ENCODE results near the gene FRMD7.

Gene FRMD7

DNA sequence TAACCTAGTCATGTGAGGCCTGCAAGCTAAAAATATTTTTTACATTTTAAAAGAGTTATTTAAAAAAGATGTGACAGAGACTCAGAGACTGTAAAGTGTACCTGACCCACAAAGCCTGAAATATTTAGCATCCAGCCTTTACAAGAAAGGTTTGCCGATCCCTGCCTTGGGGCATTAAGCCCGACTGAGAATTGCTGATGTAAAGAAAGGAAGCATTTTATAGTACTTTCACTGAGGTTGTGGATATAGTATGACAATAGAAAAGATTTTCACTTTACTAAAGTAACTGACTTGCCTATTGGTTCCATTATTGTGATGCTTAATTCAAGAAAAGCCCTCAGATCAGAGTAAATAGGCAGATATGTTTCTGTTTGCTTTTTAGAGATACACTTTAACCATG is 87.8 kb downstream of the FRMD7 start:
- peaks cover 80% of the 10 kb centered on the region for H3K4me1 ChIP-seq (ENCODE audit: control insufficient read depth, insufficient read depth, low read length)
- no peak overlapping the region for H3K27ac ChIP-seq (ENCODE audit: low read depth, low read length)
- no peaks in the 10 kb centered on the region; the same call in 1 of the 2 replicates for H3K27me3 ChIP-seq (ENCODE audit: control insufficient read depth, insufficient read depth, low read length)
- no peak overlapping the region for H3K4me3 ChIP-seq (ENCODE audit: low read depth, low read length)
- no peaks in the 10 kb centered on the region for H3K9me3 ChIP-seq (ENCODE audit: control insufficient read depth, insufficient read depth, low read depth, low read length)
- H3K9ac ChIP-seq (ENCODE audit: low read length), result no peak overlapping the region
- H3K36me3 ChIP-seq (ENCODE audit: control insufficient read depth, insufficient read depth, low read length), result no peaks in the 10 kb centered on the region

DNA sequence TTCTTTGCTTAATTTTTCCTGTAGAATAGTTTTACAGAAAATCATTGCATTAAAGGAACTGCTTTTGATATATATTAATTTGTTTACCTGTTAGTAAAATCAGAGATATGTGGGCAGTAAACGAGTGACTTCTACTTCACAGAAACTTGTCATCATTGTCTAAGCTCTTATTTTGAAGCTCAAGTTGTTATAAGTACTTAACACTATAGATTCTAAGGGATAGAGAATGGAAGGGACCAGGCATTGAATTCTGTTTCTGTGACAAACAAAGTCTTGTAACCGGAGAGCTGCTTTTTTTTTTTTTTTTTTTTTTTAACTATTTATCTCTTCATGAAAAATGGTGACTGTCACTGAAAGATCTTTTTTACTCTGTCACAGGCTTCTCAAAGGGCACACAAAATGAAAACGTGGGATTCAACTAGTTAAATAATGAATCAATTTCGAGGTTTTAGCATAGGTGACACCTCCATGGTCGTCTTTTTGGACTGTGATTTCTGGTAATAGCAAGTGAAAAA is 90.3 kb downstream of the FRMD7 start:
- Histone ChIP-seq H3K9me3 (ENCODE audit: control insufficient read depth, insufficient read depth, low read depth, low read length) (no peaks in the 10 kb centered on the region), H3K27me3 (ENCODE audit: control insufficient read depth, insufficient read depth, low read length) (no peaks in the 10 kb centered on the region; the same call in 1 of the 2 replicates), H3K9ac (ENCODE audit: low read length) (no peak overlapping the region), H3K36me3 (ENCODE audit: control insufficient read depth, insufficient read depth, low read length) (no peaks in the 10 kb centered on the region), H3K4me1 (ENCODE audit: control insufficient read depth, insufficient read depth, low read length) (peaks cover 59% of the 10 kb centered on the region), H3K27ac (ENCODE audit: low read depth, low read length) (no peak overlapping the region), H3K4me3 (ENCODE audit: low read depth, low read length) (no peak overlapping the region)

DNA sequence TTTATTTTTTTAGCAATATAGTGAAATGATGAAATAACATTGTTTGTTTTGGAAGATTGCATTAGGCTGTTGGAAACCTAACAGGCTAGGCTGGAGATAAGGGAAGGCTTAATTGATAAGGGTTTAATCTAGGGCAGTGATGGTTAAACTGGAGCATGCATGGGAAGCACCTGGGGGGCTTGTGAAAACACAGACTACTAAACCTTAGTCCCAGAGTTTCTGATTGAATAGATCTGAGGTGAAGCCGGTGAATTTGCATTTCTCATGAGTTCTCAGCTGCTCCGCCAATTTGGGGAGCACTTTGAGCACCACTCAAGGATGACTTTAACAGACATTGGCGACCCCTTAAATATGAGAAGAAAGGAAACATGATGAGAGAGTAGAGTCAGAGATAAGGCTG is 93.2 kb downstream of the FRMD7 start:
- Histone ChIP-seq H3K36me3 (ENCODE audit: control insufficient read depth, insufficient read depth, low read length) (no peaks in the 10 kb centered on the region), H3K9ac (ENCODE audit: low read length) (no peak overlapping the region), H3K9me3 (ENCODE audit: control insufficient read depth, insufficient read depth, low read depth, low read length) (no peaks in the 10 kb centered on the region), H3K4me1 (ENCODE audit: control insufficient read depth, insufficient read depth, low read length) (peaks cover 35% of the 10 kb centered on the region), H3K27me3 (ENCODE audit: control insufficient read depth, insufficient read depth, low read length) (no peaks in the 10 kb centered on the region; the same call in 1 of the 2 replicates), H3K27ac (ENCODE audit: low read depth, low read length) (no peak overlapping the region), H3K4me3 (ENCODE audit: low read depth, low read length) (no peak overlapping the region)

DNA sequence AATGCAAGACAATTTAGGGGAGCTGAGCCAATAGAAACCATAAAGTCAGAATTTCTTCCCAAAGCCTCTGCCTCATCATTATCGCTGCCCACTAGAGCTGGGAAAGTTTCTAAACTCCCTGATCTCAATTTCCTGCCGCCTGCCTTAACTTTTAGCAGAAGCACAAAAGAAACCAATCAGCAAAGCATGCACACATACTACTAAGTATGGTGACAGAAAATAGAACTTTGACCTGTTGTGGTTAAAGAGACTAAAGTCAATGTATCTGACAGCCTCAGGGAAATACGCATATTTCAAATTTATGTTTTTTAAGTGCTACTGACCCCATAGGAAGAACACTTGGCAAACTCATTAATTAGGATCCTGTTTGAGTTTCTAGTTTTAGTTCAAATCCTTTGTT is 94.7 kb downstream of the FRMD7 start:
- H3K27me3 ChIP-seq (ENCODE audit: control insufficient read depth, insufficient read depth, low read length), result no peaks in the 10 kb centered on the region; the same call in 1 of the 2 replicates
- no peak overlapping the region for H3K27ac ChIP-seq (ENCODE audit: low read depth, low read length)
- peaks cover 35% of the 10 kb centered on the region for H3K4me1 ChIP-seq (ENCODE audit: control insufficient read depth, insufficient read depth, low read length)
- no peak overlapping the region for H3K4me3 ChIP-seq (ENCODE audit: low read depth, low read length)
- no peaks in the 10 kb centered on the region for H3K9me3 ChIP-seq (ENCODE audit: control insufficient read depth, insufficient read depth, low read depth, low read length)
- no peaks in the 10 kb centered on the region for H3K36me3 ChIP-seq (ENCODE audit: control insufficient read depth, insufficient read depth, low read length)
- no peak overlapping the region for H3K9ac ChIP-seq (ENCODE audit: low read length)

DNA sequence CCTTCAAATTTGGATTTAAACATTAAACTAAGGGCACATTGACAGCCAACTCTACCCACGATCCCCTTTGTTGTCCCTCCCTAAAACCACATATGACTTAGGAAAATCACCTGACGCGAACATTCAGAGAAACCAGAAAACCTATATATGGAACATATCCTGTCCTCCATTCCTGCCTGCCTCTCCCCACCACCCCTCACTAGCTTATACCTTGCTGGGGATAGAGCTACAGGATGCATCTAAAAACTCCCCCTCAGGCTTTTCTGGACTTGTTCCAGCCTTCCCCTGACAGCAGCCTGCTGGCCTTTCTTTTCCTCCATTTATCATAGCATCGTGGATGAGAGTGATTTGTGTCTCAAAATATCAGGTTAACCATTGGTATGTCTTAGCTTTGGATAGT is 96.0 kb downstream of the FRMD7 start:
- Histone ChIP-seq H3K36me3 (ENCODE audit: control insufficient read depth, insufficient read depth, low read length) (no peaks in the 10 kb centered on the region), H3K9me3 (ENCODE audit: control insufficient read depth, insufficient read depth, low read depth, low read length) (no peaks in the 10 kb centered on the region), H3K9ac (ENCODE audit: low read length) (no peak overlapping the region), H3K27ac (ENCODE audit: low read depth, low read length) (no peak overlapping the region), H3K4me1 (ENCODE audit: control insufficient read depth, insufficient read depth, low read length) (peaks cover 28% of the 10 kb centered on the region), H3K27me3 (ENCODE audit: control insufficient read depth, insufficient read depth, low read length) (no peaks in the 10 kb centered on the region; the same call in 1 of the 2 replicates), H3K4me3 (ENCODE audit: low read depth, low read length) (no peak overlapping the region)

DNA sequence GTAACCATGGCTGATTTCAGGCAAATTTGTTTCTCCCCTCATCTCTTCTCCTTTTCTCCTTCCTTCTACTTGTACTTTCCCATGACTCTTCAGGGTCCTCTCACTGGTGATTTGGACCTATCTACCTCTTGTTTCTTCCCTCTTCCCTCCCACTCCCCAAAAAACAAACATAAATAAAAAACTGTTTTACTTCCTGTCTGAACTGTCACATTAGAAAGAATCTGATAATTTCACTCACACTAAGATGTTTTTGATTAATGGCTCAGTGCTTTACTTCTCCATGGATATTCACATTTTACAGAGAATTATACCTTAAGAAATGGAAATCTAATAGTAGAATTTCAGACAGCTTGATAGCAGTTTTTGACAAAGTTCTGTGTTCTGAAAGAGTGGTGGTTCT is 97.6 kb downstream of the FRMD7 start:
- Histone ChIP-seq H3K27ac (ENCODE audit: low read depth, low read length) (no peak overlapping the region), H3K36me3 (ENCODE audit: control insufficient read depth, insufficient read depth, low read length) (no peaks in the 10 kb centered on the region), H3K9me3 (ENCODE audit: control insufficient read depth, insufficient read depth, low read depth, low read length) (no peaks in the 10 kb centered on the region), H3K27me3 (ENCODE audit: control insufficient read depth, insufficient read depth, low read length) (no peaks in the 10 kb centered on the region; the same call in 1 of the 2 replicates), H3K4me1 (ENCODE audit: control insufficient read depth, insufficient read depth, low read length) (peaks cover 37% of the 10 kb centered on the region), H3K9ac (ENCODE audit: low read length) (no peak overlapping the region), H3K4me3 (ENCODE audit: low read depth, low read length) (no peak overlapping the region)
